OCI-LY3 (cell line): ENCODE data around the gene NEURL1B.

Experiments used
- EZH2phosphoT487 ChIP-seq: fragments of 200-600 bp; shearing (Covaris generic); IDR thresholded peaks from 2 replicates; pipeline ENCODE4 v1.6.1; 2018; ENCODE audit warnings: antibody characterized with exemption, mixed run types, low read depth
- TF ChIP-seq, protein P1 (sequence below): fragments of 200-600, 300-600 bp; sonication (generic); IDR thresholded peaks from 2 replicates; pipeline ENCODE4 v1.5.1; 2014; ENCODE audit warnings: antibody characterized with exemption, low read length, low read depth

GRCh38 chr5:172662596-172662995 is 21.5 kb downstream of the NEURL1B start:
- TF ChIP-seq, protein P1, sequence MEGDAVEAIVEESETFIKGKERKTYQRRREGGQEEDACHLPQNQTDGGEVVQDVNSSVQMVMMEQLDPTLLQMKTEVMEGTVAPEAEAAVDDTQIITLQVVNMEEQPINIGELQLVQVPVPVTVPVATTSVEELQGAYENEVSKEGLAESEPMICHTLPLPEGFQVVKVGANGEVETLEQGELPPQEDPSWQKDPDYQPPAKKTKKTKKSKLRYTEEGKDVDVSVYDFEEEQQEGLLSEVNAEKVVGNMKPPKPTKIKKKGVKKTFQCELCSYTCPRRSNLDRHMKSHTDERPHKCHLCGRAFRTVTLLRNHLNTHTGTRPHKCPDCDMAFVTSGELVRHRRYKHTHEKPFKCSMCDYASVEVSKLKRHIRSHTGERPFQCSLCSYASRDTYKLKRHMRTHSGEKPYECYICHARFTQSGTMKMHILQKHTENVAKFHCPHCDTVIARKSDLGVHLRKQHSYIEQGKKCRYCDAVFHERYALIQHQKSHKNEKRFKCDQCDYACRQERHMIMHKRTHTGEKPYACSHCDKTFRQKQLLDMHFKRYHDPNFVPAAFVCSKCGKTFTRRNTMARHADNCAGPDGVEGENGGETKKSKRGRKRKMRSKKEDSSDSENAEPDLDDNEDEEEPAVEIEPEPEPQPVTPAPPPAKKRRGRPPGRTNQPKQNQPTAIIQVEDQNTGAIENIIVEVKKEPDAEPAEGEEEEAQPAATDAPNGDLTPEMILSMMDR, result no peak
- TF ChIP-seq EZH2phosphoT487, result no peak
